HG03196 (cell line): Measurements from ENCODE around the gene SDSL.
A peak's percentile ranks its signal among the peaks of the same experiment; 100 is the strongest.

Experiments
- ATAC-seq: cut with Tn5 transposase; IDR thresholded peaks from one replicate; pipeline ENCODE4 v1.9.1; 2021; ENCODE audit not compliant: unreplicated experiment

Gene SDSL, protein sequence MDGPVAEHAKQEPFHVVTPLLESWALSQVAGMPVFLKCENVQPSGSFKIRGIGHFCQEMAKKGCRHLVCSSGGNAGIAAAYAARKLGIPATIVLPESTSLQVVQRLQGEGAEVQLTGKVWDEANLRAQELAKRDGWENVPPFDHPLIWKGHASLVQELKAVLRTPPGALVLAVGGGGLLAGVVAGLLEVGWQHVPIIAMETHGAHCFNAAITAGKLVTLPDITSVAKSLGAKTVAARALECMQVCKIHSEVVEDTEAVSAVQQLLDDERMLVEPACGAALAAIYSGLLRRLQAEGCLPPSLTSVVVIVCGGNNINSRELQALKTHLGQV

DNA sequence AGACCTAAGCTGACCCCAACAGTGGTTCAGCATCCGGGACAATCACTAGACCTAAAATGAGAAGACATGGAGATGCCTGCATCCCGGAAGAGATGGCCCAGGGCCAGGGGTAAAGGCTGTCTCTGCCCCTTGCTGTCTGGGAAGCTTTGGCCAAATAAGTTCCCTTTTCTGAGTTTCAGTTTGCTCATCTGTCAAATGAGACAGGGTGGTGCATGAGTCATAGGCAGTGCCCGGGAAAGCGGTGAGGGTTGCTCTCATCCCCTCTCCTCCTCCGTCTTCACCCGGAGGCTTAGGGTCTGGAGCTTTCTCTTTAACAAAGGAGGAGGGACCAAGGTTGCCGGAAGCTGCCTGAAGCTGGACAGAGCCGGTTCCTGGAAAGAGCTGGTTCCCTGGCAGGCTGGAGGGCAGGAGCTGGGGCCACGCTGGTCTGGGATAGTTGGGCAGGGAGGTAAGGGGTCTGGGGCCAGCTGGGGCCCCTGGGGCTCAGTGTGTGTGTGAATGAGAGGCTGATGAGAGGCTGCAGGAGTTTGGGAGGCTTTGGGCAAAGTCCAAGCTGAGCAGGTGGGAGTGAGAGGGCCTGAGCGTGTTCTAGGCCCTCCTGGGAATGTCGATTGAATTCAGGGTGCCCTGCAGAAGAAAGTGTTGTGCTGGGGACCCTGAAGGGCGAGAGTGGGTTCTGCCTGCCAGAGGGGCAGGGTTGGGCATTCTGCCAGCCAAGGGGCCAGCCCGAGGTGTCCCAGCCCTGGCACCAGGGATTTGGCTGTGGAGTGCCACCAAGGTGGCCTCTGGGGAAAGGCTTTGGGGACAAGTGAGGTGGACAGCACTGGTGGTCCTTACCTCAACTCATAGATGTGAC, at the start of gene SDSL:
Gene SDSL, plus strand, starts transcription at position 351 of the 856 bp plus-strand sequence. CDS start 5,603 bp downstream, outside the sequence.
- ATAC-seq: peak; percentile 90

DNA sequence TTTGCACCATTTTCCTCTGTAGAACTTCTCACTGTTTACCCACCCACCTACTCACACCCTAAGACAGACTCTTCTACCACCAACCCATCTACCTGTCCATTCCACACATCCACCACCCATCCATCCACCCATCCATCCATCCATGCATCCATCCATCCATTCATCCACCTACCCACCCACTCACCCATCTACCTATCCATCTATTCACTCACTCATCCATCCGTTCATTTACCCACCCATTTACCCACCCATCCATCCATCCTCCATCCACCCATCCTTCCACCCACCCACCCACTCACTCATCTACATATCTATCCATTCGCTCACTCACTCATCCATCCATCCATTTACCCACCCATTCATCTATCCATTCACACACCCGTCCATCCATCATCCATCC, 48.7 kb upstream of the SDSL start:
- no peak for ATAC-seq

DNA sequence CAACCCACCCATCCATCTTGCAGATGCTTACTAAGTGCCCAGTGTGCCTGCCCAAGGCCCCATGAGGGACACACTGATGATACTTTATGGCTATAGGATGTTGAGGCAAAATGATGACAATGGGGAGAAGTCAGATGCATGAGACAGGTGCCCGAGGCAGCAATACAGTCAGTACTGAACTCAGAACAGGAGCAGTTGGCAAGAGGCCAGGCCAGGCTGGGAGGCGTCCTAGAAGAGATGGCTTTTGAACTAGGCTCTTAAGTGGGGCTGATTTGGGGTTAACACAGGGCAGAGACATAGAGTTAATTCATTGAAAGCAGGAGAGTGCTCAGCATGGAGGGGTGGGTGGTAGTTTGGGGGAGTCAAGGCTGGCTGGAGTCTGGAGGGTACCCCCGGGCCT, 48.2 kb upstream of the SDSL start:
- ATAC-seq: no peak

DNA sequence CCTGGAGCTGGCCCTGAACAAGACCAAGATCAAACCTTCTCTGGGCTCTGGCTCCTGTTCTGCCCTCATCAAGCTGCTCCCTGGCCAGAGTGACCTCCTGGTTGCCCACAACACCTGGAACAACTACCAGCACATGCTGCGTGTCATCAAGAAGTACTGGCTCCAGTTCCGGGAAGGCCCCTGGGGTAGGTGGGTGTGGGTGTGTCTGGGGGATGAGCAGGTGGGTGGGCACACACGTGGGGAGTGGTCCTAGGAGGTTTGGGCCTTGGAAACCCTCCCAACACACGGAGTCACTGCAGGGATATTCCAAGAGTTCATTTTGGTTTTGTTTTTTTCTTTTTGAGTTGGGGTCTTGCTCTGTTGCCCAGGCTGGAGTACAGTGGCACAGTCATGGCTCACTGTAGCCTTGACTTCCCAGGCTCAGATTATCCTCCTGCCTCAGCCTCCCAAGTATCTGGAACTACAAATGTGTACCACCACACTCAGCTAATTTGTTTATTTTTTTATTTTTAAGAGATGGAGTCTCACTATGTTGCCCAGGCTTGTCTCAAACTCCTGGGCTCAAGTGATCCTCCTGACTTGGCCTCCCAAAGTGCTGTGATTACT, 47.3 kb upstream of the SDSL start:
- no peak for ATAC-seq

DNA sequence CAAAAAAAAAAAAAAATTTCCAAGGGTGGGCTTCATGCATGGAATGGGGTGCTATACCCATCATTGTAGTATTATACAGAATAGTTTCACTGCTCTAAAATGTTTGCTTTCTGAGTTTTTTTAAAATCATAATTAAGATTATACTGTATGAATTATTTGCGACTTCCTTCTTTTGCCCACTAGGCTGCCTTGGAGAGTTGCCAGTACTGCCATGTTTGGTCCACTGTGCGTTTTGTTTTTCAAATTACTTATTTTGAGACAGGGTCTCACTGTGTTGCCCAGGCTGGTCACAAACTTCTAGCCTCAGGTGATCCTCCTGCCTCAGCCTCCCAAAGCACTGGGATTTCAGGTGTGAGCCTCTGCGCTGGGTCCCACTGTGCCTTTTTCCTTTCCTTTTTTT, 43.9 kb upstream of the SDSL start:
- no peak for ATAC-seq

DNA sequence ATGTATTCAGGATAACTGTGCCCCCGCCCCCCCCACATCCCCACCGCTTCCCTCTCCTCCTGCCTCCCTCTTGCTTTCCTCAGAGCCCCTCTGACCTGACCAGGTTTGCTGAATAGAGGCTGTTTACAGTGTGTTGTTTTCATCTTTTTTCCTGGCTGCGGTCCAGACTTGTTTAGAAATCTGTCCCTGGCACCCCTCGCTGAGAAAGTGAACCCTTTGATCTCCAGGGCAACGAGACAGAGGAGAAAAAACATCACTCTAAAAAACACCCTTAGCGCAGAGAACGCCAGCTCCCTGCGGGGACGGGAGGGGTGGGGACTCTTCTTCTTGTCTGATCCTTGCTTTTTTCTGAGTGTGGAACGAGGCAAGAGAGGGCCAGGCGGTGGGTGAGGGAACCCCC, 41.0 kb upstream of the SDSL start:
- ATAC-seq: no peak

DNA sequence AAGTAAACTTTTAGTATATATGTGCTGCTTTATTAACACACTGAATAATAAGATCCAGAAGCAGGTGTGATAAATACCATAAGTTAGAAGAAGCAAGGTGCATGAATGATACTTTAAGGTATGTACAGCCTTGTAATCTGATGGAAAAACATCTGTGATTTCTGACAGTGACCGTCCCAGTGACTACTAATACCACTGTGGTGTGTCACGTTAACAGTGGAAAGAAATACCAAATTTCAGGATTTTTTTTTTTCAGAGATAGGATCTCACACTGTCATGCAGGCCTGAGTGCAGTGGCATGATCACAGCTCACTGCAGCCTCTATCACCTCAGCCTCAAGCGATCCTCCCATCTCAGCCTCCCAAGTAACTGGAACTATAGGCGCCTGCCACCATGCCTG, 40.0 kb upstream of the SDSL start:
- no peak for ATAC-seq

DNA sequence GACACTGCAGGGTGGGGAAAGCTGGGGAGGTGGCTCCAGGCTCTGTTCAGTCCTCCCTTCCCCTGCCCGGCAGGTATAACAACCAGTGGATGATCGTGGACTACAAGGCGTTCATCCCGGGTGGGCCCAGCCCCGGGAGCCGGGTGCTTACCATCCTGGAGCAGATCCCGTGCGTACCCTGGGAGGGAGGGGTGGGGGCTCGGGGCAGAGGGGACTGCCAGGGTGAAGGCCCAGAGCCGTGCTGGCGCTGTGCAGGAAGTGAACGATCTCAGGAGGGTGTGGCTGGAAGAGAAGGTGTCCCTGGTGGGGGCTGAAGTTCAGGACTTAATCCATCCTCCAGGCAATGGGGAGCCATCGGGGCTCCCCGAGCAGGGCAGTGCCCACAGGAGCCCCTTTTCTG, 37.4 kb upstream of the SDSL start:
- no peak for ATAC-seq

DNA sequence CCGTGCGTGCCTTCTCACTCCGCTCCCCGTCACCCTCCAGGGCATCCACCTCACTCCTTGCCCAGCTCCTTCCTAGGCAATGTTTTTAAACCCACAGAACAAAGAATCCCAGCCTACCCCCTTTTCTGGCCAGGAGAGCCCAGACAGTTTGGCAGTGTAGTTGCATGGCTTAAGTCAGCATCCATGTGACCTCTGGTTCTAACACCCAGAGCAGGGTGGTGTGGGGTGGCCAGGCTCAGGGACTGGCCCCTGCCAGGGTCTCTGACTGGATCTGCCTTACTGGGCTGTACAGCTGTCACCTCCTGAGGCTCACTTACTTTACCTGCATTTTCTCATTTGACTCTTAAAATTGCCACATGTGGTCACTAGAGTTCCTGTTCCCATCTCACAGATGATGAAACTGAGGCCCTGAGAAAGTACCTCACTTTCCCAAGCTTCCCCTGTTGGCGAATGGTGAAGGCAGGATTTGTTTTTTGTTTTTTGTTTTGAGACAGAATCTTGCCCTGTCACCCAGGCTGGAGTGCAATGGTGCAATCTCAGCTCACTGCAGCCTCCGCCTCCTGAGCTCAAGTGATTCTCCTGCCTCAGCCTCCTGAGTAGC, 36.8 kb upstream of the SDSL start:
- no peak for ATAC-seq

DNA sequence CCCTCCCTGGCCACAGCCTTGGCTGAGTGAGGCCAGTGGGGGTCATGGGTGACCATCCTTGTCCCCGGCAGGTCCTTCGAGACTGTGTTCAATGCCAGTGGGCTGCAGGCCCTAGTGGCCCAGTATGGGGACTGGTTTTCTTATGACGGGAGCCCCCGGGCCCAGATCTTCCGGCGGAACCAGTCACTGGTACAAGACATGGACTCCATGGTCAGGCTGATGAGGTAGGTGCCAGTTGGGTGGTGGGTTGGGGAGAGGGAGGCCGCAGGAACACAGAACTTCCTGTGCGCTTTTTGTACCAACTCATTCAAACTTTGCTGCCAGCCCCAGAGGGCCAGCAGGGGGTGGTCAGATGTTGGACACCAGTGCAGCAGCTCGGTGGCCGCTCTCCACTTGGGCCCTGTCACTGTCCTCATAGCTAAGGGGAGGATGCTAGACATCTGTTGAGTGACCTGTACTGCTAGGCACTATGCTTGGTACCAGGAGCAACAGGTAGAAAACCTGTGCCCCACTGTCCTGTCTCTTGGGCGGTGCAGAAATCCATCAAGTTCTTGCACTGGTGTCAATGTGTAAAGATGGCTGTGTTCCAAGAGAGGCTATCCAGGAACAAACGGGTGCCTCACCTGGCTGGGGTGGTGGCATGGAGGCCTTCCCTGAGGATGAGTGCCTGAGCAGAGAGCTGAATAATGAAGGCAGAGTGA, 35.2 kb upstream of the SDSL start:
- ATAC-seq: no peak

DNA sequence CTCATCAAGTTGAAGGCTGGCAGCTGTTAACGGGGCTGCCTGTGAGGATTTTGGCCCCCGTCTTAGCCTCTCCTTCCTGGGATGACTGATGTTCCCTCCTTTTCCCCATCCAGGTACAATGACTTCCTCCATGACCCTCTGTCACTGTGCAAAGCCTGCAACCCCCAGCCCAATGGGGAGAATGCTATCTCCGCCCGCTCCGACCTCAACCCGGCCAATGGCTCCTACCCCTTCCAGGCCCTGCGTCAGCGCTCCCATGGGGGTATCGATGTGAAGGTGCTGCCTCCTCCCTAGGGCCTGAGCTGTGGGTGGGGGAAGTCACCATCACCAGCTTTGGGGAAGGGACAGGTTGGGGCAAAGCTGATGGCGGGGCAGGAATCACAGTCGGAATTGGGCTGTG, 34.5 kb upstream of the SDSL start:
- ATAC-seq: no peak

DNA sequence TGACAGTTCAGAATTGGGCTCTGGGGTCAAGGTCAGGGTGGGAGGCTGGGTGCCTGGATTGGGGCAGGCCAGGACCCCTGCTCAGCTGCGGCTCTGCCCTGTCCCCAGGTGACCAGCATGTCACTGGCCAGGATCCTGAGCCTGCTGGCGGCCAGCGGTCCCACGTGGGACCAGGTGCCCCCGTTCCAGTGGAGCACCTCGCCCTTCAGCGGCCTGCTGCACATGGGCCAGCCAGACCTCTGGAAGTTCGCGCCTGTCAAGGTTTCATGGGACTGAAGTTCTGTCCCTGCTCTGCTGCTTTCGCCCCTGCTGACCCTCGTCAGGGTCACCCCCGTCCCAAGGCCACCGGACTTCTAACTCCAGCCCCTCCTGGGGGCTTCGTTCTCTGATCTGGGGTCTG, 33.8 kb upstream of the SDSL start:
- ATAC-seq: no peak

DNA sequence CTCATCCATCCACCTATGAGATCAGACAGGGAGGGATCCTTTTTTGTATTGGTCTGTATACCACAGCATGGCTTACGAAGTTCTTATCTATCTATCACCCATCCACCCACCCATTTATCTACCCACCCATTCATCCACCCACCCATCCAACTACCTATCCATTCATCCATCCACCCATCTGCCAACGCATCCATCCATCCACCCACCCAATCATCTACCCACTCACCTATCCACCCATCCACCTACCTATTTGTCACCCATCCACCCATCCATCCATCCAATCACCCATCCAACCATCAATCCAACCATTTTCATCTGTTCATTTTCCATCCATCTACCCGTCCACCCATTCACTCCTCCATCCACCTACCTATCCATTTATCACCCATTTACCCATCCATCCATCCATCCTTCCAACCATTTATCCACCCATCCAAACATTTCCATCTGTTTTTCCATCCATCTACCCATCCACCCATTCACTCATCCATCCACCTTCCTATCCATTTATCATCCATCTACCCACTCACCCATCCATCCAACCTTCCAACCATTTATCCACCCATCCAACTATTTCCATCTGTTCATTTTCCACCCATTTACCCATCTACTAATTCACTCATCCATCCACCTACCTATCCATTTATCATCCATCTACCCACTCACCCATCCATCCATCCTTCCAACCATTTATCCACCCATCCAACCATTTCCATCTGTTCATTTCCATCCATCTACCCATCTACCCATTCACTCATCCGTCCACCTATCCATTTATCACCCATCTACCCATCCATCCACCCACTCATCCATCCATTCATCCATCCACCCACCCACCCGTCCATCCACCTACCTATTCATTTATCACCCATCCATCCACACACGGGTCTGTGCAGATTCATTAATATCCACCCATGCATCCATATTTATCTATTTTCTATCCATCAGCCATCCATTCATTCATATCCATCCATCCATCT, 31.8 kb upstream of the SDSL start:
- ATAC-seq: no peak

DNA sequence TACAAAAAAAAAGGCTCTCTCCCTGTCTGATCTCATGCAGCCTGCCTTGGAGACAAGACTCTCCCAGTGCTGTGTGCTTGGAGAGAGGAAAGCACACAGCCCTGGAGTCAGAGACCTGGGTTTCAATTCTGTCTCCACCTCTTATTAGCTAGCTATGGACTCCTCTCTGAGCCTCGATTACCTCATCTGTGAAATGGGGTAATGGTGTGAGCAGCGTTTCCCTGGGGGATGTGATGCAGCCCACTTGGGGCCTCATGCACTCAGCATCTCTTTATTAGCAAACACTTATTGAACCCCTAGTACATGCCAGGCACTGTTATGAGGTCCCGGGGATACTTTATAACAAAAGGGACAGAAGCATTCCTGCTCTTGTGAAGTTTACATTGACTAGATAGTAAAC, 31.0 kb upstream of the SDSL start:
- no peak for ATAC-seq

DNA sequence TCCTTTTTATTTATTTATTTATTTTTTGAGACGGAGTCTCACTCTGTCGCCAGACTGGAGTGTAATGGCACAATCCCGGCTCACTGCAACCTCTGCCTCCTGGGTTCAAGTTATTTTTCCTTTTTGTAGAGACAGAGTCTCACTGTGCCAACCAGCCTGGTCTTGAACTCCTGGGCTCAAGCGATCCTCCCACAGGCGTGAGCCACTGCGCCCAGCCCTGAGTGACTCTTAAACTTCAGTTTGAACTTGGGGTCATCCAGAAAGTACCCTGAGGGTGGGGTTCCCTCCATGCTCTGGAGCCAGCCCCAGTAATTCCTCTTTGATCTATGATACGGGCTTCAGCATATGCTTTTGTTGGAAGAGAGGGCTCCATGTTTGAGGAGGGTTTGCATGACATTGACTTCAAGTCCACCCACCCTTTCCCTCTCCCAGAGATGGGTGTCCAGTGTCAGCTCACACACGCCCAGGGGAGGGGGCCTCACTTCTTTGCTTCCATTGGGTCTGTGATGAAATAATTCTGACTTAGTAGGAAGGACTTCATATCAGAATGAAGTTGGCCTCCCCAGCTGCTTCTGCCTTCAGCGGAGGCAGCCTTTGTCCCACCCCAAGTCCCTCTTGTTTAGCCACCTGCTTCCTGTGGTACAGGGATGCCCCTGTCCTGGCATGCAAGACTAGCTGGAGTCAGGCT, 30.4 kb upstream of the SDSL start:
- ATAC-seq: no peak

DNA sequence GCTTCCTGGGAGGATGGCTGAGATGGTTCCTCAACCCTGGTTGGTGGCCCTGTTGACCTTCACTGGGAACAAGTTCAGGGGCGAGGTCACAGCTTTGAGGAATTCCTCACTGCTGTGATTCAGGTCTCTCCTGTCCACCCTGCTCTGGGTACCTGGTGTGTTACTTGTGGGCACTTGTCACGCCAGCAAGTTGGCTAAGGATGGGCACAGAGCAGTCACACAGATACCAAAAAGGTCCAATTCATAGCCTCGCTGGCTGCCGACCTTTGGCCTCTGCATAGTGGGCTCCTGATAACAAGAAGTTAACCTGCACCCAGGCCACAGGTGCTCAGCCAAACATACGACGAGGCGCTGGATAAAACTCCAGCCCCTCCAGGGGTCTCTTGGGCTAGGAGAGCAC, 29.7 kb upstream of the SDSL start:
- no peak for ATAC-seq

DNA sequence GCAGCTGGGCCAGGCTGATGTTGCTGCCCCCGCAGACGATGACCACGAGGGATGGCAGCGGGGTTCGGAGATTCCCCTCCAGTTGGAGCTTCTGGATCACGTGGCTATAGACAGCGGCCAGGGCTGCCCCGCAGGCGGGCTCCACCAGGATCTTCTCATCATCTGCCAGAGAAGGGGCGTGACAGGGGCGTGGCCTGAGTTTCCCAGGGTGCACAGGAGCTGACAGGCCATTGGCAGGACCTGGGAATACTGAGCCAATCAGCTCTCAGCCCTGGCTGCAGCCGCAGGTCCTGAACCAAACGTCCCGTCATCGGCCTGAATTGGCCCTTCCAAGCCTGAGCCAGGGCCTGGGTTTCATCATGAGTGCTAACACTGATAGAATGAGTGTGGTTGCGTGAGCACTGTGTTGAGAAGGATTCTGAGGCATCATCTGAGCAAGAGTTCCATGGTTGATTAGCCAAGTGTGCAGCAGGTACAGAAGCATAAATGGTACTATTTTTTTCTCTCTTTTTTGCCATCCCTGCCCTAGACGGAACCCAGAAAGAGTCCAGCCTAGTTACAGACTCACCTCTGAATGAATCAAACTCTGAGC, 29.1 kb upstream of the SDSL start:
- ATAC-seq: no peak

DNA sequence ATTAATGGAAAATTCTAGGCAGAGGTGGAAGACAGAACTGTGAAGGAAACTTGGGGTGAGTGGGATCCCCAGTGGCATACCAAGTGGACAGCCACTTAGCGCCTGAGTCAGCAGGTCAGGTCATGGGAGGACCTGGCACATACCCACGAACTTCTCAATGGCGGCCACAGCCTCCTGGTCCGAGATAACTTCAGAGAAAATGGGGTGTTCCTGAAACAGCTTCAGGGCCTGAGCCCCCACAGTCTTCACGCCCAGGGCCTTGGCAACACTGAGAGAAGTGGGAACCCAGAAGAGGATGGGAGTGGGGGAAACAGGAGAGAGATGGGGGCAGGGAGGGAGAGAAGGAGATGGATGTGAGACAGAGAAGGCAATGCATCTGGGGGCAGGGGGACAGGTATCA, 28.4 kb upstream of the SDSL start:
- no peak for ATAC-seq

DNA sequence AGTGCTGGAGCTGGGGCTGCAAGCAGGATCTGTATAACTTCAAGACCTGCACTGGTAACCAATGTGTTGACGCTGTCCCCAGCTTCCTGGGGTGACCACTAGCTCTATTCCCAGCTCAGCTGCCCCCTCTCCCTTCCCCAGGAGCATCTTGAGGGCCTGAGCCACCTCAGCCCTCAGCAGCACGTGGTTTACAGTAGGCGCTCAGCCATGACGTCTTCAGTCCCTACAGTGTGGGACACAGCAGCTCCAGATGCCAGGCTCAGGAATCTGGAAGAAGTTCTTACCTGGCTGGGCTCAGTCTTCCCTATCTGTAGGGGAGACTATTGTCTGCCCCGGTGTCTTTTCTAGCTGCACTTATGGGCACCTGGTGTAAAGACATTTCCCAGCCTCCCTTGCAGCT, 27.1 kb upstream of the SDSL start:
- no peak for ATAC-seq
